GM18508 (cell line): Measurements from ENCODE around the gene BICDL2.

Experiments
- ATAC-seq: cut with Tn5 transposase; IDR thresholded peaks from one replicate; pipeline ENCODE4 v1.9.1; 2021; ENCODE audit warnings: moderate number of reproducible peaks; ENCODE audit not compliant: insufficient read depth, unreplicated experiment

The BICDL2 gene

GRCh38 chr16:3013998-3014690 lies 22.6 kb downstream of the BICDL2 start:
- no peak for ATAC-seq

- no peak for ATAC-seq
Observed at GRCh38 chr16:3013491-3013951, 23.2 kb downstream of the BICDL2 start.

- no peak for ATAC-seq
Observed at GRCh38 chr16:3012828-3013420, 23.8 kb downstream of the BICDL2 start, which contains the start of gene CLDN9. Gene CLDN9 (plus strand): TSS chr16:3012923. CDS start chr16:3013363, 440 bp downstream.

GRCh38 chr16:3012246-3012645 lies 24.5 kb downstream of the BICDL2 start:
- no peak for ATAC-seq

GRCh38 chr16:3010510-3010909 lies 26.2 kb downstream of the BICDL2 start:
- no peak for ATAC-seq

- ATAC-seq, result no peak
Observed at GRCh38 chr16:3009568-3010390, 27.0 kb downstream of the BICDL2 start.

GRCh38 chr16:3008690-3009037 lies 28.1 kb downstream of the BICDL2 start:
- no peak for ATAC-seq

- ATAC-seq, result no peak
Observed at GRCh38 chr16:3007957-3008689, 28.6 kb downstream of the BICDL2 start.

- no peak for ATAC-seq
Observed at GRCh38 chr16:3007059-3007956, 29.4 kb downstream of the BICDL2 start.

GRCh38 chr16:3004781-3005284 lies 31.9 kb downstream of the BICDL2 start:
- ATAC-seq, result no peak

GRCh38 chr16:3004319-3004718 lies 32.4 kb downstream of the BICDL2 start:
- no peak for ATAC-seq

GRCh38 chr16:3003582-3004270 lies 33.0 kb downstream of the BICDL2 start:
- ATAC-seq, result peak; percentile 88

GRCh38 chr16:3001316-3001715 lies 35.4 kb downstream of the BICDL2 start:
- no peak for ATAC-seq

GRCh38 chr16:3000540-3000939 lies 36.2 kb downstream of the BICDL2 start:
- ATAC-seq, result no peak

- ATAC-seq, result no peak
Observed at GRCh38 chr16:2999929-3000328, 36.8 kb downstream of the BICDL2 start.

GRCh38 chr16:2996298-2996697 lies 40.4 kb downstream of the BICDL2 start:
- ATAC-seq, result no peak

- no peak for ATAC-seq
Observed at GRCh38 chr16:2992383-2993081, 44.2 kb downstream of the BICDL2 start.

GRCh38 chr16:2991566-2992261 lies 45.0 kb downstream of the BICDL2 start:
- ATAC-seq, result no peak
